K562 (cell line): ENCODE measurements around the gene POLR3H.

Source experiments
- TAF15 ChIP-seq: fragments of 200-400 bp; formaldehyde crosslinking; IDR thresholded peaks from 2 replicates; pipeline ENCODE4 v1.6.1; 2017; ENCODE audit warnings: mild to moderate bottlenecking, low read depth, low read length, moderate library complexity
- TF ChIP-seq, protein P1 (sequence below), 3 experiments: IDR thresholded peaks in 2 of 3; conservative IDR thresholded peaks in 1 of 3; 2 replicates each; pipeline ENCODE4 v1.5.1; 2011 to 2012; ENCODE audit warnings: low read length in 3 of 3, mild to moderate bottlenecking in 3 of 3, control low read depth in 2 of 3, improper control_type of control experiment in 1 of 3, inconsistent platforms in 1 of 3, low read depth in 1 of 3, mixed read lengths in 1 of 3, moderate library complexity in 1 of 3; ENCODE audit not compliant: insufficient read depth in 2 of 3

DNA sequence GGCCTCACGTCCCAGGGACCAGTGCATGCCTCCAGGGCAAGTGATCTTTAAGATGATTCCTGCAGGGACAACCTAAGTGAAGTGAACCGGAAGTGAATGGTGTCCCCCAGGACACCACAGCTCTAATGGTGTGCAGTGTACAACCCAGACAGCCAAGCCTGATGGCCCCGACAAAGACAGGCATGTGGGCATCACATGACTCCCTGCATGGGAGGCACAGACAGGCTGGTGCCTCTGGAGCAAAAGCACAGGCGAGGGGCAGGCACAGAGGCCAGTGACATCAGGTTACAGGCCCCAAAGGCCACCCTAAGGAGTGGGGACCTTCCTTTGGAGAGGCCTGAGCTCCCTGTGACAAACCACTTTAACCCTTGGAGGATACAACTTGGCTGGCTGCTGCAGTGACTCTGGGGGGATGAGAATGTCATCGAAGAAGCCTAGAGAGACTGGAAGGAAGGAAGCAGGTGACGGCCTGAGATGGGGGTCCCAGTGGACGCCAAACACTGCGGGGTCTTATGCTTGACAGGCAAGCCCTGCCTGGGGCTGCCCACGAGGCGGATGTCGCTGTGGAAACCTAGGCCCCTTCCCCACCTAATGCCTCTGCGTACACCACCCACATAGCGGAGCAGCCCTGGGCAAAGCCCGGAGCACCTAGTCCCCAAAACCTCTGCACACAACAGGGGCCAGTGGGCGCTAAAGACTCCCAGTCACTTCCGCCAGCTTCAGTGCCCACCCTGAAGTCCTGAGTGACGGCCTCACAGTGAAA, 12.4 kb downstream of the POLR3H start:
- TF ChIP-seq, protein P1, sequence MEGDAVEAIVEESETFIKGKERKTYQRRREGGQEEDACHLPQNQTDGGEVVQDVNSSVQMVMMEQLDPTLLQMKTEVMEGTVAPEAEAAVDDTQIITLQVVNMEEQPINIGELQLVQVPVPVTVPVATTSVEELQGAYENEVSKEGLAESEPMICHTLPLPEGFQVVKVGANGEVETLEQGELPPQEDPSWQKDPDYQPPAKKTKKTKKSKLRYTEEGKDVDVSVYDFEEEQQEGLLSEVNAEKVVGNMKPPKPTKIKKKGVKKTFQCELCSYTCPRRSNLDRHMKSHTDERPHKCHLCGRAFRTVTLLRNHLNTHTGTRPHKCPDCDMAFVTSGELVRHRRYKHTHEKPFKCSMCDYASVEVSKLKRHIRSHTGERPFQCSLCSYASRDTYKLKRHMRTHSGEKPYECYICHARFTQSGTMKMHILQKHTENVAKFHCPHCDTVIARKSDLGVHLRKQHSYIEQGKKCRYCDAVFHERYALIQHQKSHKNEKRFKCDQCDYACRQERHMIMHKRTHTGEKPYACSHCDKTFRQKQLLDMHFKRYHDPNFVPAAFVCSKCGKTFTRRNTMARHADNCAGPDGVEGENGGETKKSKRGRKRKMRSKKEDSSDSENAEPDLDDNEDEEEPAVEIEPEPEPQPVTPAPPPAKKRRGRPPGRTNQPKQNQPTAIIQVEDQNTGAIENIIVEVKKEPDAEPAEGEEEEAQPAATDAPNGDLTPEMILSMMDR (IDR thresholded peaks at IDR 0.05 in 2 of 3, conservative IDR thresholded peaks at IDR 0.05 in 1 of 3; ENCODE audit: insufficient read depth in 2 of 3, low read depth in 1 of 3, low read length in 3 of 3): no peak
- no peak for TF ChIP-seq TAF15
